SK-N-SH (cell line): ENCODE measurements around the gene TAF4.

Experiments used
- EZH2phosphoT487 ChIP-seq: fragments of 200-600 bp; sonication (generic); IDR thresholded peaks from 2 replicates; pipeline ENCODE4 v1.6.1; 2017; ENCODE audit warnings: low read depth, mixed run types, mild to moderate bottlenecking, antibody characterized with exemption, moderate library complexity, borderline replicate concordance
- NRF1 ChIP-seq: IDR thresholded peaks from 2 replicates; pipeline ENCODE4 v1.6.1; 2012; ENCODE audit warnings: low read depth, mild to moderate bottlenecking, low read length
- PBX3 ChIP-seq: IDR thresholded peaks from 2 replicates; pipeline ENCODE4; 2012
- POLR2AphosphoS5 ChIP-seq: IDR thresholded peaks from 2 replicates; pipeline ENCODE4 v1.6.1; 2012; ENCODE audit warnings: low read depth, low read length
- REST ChIP-seq: IDR thresholded peaks from 2 replicates; pipeline ENCODE4 v1.6.1; 2012; ENCODE audit warnings: mild to moderate bottlenecking, low read depth, low read length, moderate library complexity
- TAF1 ChIP-seq: IDR thresholded peaks from 2 replicates; pipeline ENCODE4 v1.6.1; 2012; ENCODE audit warnings: low read depth, mild to moderate bottlenecking, low read length, moderate library complexity, borderline replicate concordance
- USF1 ChIP-seq: IDR thresholded peaks from 2 replicates; pipeline ENCODE4 v1.4.0; 2012; ENCODE audit warnings: low read depth, borderline replicate concordance

GRCh38 chr20:61950641-61951071, 115.0 kb downstream of the TAF4 start:
- TF ChIP-seq POLR2AphosphoS5: no peak
- TF ChIP-seq REST: no peak
- no peak for TF ChIP-seq NRF1
- TF ChIP-seq PBX3: no peak
- TF ChIP-seq USF1: no peak
- TF ChIP-seq TAF1: no peak
- TF ChIP-seq EZH2phosphoT487: no peak
